LNCaP clone FGC (cell line): ENCODE measurements around the gene GPBP1L1.

Experiments used
- DNase-seq: peaks from one replicate; pipeline ENCODE4 v3.0.0-alpha.2; 2011; ENCODE audit warnings: low read depth
- H3K4me3 ChIP-seq: 2 replicates; pipeline ENCODE4 v1.5.1; 2011; ENCODE audit warnings: mild to moderate bottlenecking, low read depth, low read length, control low read depth
- CTCF ChIP-seq: IDR thresholded peaks from 2 replicates; pipeline ENCODE4 v1.5.1; 2012; ENCODE audit warnings: mild to moderate bottlenecking; ENCODE audit not compliant: control insufficient read depth, insufficient read depth; ENCODE audit errors: extremely low read depth

Gene GPBP1L1

GRCh38 chr1:45687014-45687753 is 851 bp upstream of the GPBP1L1 start:
- no peak for TF ChIP-seq CTCF

GRCh38 chr1:45686015-45686287 is 382 bp downstream of the GPBP1L1 start:
- no peak for DNase-seq
- no peak for TF ChIP-seq CTCF
- H3K4me3 ChIP-seq: peak overlapping the region; percentile 97

More at GRCh38 chr1:45687014-45687753, 851 bp upstream of the GPBP1L1 start:
- H3K4me3 ChIP-seq: peak overlapping the region; percentile 97
- peak; percentile 98 for DNase-seq

- TF ChIP-seq CTCF: no peak
- peak overlapping the region; percentile 97 for H3K4me3 ChIP-seq
- DNase-seq: no peak
Observed at GRCh38 chr1:45685308-45686014, 872 bp downstream of the GPBP1L1 start.

GRCh38 chr1:45684402-45684801 is 1.9 kb downstream of the GPBP1L1 start:
- H3K4me3 ChIP-seq: peak overlapping the region; percentile 97
- no peak for TF ChIP-seq CTCF
- DNase-seq: no peak

GRCh38 chr1:45682942-45683341 is 3.4 kb downstream of the GPBP1L1 start:
- no peak overlapping the region for H3K4me3 ChIP-seq
- TF ChIP-seq CTCF: no peak

GRCh38 chr1:45679123-45679522 is 7.2 kb downstream of the GPBP1L1 start:
- H3K4me3 ChIP-seq: no peak overlapping the region
- DNase-seq: peak; percentile 69
- no peak for TF ChIP-seq CTCF

More at GRCh38 chr1:45682942-45683341, 3.4 kb downstream of the GPBP1L1 start:
- DNase-seq: no peak
